HPDE6-E6E7 (cell line): ENCODE measurements around the gene R3HDM2.

ENCODE experiments used
- DNase-seq: peaks from one replicate; pipeline ENCODE4 v3.0.0; 2011; ENCODE audit warnings: missing footprints; ENCODE audit errors: extremely low spot score

Gene R3HDM2

DNA sequence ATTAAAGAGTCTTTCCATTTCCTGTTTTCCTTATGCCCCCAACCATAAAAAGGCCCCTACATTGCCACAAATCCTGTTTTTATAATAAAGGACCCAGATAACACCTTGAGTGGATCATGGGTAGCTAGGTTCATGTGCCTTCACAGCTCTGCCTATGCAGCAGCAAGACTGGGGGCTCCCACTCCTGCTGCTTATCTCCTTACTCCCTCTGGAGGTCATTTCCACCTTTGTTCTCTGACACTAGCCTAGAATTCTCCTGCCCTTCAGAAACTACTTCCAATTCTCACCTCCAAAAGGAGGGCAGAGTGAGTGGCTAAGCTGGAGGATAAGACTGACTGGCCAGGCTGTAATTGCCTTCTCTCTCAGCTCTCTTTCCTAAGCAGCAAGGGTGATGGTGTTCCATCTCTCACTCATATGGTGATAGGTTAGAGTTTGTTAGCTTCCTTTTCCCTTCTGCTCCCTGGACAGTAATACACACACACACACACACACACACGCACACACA lies 159.8 kb downstream of the R3HDM2 start:
- DNase-seq = no peak

DNA sequence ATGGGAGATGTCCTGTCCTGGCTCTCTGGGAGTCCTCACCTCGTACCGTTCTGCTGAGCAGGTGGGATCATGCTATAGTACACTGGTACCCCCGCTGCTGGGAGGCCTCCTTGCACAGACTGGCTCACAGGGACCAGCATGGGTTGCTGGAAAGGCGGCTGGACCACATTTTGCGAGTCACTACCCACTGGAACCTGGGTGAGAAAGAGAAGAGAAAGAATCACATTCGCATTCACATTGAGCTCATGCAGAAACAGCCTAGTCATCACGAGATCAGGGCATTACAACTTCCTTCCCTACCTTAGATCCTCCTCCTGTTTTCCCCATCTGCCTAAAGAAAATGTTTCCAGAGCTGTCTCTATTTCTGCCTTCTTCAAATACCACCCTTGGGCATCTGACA lies 162.6 kb downstream of the R3HDM2 start:
- no peak for DNase-seq

DNA sequence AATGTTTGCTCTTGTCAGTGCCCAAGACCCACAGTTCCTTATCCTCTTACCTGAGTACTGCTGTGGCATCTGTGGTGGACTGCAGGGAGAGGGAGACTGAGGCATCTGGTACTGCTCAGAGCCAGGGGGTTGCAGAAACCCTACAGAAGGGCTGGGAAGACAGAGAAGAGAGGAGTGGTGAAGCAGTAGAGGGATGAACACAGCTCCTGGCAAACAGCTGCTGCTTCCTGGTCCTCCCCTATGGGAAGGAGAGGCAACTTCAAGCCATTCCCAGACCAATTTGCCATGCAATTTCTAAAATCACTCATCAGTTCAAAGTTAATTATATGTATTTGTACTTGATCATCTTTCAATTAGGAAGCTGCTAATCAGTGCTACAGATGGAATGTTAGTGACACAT lies 164.2 kb downstream of the R3HDM2 start:
- no peak for DNase-seq

DNA sequence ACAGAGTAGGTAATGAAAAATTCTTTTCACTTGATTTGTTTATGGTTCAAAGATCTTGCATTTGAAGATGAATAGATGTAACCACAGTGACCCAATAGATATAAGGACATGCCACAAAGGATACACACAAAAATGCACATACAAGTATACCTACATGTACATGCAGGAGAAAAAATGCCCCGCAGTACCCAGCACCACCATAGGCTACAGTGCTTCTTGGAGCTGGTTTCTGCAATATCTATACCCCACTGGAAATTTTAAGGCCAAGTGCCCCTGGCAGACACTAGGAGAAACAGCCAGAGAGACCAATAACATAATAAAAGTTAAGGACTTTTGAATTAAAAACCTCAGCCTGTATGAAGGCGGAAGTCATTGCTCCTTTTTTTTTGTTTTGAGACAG lies 167.7 kb downstream of the R3HDM2 start:
- DNase-seq = no peak

DNA sequence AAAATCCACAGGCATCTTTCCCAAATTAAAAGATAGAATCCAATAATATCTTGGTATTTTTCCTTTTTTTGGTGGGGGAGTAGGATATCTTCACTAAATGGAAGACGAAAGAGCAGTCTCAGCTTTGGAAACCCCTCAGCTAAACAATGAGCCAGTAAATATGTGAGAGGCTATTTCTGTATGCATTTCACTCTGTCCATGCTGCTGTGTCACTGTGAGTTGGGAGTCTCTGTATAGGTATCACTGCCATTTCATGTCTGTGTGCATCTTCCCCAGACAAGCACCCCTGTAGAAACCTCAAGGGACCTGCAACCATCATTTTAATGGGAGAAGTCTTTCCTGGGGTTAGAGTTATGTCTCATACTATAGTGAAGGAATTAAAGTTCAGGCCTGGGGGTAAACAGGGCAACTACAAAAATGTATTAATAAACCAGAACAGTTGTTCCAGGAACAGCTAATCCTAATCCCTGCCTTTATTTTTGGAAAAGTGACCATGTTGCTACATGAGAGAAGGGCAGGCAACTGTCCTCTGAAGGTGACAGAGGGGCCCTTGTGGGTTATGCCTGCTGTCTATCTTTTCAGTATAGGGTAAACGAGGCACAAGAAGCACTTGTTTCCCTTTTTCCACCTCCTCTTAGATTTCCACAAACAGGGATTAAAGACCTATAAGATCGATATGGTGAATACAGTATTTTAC lies 168.6 kb downstream of the R3HDM2 start:
- DNase-seq = no peak

DNA sequence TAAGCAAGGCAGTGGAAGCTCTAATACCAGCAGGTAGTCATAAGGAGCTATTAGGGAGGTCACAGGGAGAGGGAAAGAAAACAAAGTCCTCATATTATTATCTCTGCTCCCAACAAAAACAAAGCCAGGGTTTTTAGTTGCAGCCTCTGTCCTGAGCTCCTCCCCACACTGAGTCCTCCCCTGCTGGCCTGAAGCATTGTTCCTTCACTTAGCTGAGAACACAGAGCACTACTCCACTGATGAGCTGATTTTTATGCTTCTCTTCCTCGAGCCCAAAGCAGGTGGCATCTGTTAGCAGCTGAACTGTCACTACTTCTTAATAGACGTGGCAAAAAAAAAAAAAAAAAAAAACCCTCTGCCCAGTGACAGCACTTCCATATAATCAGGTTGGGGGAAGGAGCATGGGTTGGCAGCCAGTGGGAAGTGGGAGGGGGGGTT lies 169.4 kb downstream of the R3HDM2 start:
- no peak for DNase-seq

DNA sequence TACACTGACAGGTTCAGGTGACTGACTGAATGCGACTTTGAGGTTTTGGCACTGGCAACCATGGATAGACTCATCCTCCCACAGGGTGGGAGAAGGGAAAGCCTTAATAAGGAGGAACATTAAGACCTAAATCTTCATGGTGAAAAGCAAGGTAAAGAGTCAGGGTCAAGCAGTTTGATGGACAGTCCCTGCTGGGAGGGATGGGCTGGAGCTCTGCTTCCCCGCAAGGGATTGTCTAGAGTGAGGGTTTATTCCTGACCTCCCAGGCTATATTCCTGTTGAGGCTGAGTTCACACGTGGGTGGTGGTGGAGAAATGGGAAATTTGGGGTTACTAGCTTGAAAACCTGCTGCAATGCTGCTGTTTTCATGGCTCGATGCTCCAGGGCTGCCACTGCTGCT lies 170.5 kb downstream of the R3HDM2 start:
- DNase-seq = no peak

DNA sequence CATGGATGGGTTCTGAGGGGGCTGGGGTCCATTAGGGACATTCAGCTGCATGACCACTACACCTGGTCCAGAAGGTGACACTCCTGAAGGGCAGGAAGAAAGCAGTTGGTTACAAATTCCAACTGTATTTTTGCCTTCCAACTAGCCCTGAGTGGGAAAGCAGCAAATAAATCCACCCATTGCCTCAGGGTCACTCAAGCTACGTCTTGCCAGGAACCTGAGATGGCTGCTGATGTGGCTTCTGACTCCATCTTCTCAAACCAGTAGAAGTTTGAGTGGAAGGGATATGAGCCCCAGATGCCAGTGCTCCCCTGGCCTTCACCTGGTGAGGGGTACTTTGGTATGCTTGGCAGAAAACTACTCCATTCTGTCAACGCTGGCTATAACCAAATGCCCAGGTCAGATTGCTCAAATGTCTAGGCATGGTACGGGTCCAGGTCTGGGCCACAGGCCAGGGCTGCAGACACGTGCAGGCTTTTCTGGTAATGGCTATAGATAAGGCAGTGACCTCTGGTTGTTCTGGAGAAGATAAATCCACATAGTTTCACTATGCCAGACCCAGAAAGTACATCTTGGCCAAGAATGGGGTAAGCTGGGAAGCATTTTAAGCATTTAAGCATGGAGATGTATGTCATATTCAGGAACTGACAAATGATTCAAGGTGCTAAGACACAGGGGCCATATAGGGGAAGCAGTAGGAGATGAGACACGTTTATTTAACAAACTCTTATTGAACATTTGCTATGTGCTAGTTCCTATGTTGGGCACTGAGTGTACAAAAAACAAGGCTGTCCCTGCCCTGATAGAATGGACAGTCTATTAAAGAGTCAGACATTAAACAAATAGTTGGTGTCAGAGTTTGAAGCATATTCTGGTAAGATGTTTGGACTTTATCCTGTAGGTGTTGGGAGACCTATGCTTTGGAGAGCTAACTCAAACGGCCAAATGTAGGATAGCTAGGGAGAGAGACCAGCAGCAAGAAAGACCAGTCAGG lies 171.6 kb downstream of the R3HDM2 start:
- DNase-seq = no peak

DNA sequence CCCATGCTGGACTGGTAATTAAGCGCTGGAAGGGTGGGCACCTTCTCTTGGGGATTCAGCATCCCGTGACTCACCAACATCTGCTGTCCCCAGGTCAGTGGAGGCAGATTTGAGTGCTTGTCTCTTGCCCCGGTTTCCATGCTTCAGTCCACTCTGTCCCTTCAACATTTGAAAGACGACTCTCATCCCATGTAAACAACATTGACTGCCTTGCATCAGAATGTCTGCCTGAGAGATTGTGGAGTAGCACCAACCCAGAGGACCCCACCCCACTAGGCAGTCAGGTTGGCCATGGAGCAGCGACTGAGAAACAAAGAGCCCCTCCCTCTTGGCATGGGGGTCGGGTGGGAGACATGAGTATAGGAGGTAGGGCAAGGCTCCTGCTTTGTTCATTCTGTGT lies 174.9 kb downstream of the R3HDM2 start:
- DNase-seq = no peak

DNA sequence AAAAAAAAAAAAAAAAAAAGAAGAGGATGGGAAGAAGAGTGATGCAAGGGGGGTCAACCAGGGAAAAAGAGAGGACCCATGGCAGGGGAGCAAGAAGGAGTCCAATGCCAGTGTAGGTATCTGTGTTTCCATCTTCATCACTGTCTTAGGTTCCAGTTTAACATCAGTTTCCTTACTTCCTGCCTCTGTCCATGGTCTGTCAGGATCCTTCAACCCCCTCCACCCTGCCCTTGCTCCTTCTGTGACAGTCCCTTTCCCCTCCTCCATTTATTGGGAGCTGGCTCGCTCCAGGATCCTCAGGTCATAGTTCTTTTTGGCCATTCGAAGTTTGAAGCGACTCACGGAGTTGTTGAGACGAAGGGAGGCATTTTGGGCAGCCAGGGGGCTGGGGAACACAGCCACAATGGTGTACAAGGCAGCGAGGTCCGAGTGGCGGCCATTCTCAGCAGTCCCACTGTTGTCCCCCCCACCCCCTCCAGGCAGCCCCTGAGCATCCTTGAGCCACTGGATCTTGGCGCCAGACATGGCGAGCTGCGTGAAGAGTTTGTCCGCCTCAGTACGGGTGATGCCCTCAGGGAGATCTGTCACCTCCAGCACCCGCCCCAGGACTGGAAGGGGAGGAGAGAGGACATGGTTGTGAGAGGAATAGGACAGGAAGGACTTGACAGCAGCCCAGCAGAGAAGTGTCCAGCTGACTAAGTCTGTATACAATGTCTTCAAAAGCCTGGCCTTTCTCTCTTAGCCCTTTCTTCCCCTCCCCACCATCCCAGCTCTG lies 176.2 kb downstream of the R3HDM2 start:
- no peak for DNase-seq

DNA sequence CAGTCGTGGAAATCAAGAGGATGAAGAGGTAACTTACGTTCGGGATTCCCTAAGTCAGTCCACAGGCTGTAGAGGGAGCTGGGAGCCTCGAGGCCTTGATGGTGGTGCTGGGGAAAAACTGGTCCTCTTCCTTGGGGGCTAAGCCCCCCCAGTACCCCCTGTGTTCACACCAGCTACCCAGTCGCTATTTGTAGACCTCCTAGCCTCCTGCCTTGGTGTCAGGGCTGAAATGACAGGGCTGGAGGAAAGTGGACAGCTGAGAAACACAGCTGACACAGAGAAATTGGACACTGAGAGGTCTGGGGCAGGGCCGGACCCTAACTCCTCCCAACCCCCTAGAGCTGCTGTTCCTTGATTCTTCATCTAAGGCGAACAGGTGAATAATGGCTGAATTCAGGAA lies 179.9 kb downstream of the R3HDM2 start, which contains the start of gene STAC3:
STAC3 (minus strand) TSS at position 232 of the 400 bp plus-strand sequence. CDS start 1,551 bp downstream, outside the sequence.
- no peak for DNase-seq

DNA sequence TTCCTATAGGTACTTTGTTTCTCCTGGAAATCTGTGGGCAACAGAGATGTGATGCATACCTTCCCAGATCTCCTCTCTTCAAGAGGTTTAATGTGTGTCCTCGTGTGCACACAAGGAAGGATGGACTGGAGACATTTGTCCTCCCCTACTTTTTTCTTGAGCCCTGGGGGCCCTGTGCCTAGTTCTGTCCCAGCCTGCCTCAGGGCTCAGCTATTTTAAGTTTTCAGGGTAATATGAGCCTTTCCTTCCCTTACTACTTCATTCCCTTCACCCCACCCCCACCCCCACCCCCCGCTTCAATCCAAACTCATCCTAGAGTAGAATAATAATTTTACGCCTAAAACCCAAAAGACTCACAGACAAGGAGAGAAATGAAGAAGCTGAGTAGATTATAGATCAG lies 180.3 kb downstream of the R3HDM2 start:
- no peak for DNase-seq

DNA sequence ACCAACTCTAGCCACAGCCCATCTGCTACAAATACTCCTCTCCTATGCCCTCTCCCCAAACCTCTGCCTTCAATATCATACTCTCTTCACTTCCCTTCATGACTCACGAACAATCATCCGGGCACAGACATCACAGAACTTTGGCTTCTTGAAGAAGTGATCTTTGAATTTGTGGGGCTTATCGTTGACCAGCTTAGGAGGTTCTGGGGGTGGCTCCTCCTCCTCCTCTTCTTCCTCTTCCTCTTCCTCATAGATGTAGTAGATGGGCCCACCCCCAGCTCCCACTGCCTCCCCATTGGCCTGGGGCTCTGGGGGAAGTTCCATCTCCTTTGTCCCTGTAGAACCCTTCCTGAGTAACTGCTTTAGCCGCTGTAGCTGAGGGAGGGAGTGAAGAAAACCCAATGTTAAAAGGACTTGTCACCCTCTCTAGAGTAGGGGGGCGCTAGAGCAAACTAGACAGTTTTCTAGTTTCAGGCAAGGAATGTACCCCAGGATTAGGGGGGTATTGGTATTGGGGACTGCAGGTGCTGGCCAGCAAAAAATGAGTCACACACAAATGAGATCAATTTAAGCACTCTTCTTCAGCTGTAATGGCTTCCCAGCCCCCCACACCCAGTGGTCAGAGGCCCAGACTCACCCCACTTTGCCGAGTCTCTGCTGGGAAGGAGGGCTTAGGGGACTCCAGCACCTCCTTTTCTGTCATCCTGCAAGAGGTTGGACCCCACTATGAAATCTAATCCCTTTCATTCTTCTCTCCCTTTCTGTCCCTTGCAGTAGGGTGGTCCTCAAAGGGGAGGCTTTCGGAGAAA lies 181.7 kb downstream of the R3HDM2 start:
- DNase-seq = no peak

DNA sequence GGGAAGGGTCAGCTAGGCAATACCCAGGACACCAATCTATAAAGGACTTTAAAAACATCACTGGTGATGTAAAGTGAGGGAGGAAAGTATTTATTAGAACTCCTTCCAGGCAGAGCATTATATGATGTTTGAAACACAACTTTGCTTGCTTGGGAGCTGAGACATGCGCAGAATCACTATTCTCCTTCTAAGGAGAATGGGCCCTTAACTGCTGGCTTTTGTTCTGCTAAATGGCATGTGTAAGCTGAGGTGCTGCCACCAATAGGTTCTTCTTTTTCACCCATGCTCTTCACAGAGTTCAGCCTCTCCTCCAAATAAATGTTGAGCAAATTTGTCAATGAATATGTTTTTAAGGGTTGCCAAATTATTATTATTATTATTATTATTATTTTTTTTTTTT lies 183.8 kb downstream of the R3HDM2 start:
- no peak for DNase-seq

DNA sequence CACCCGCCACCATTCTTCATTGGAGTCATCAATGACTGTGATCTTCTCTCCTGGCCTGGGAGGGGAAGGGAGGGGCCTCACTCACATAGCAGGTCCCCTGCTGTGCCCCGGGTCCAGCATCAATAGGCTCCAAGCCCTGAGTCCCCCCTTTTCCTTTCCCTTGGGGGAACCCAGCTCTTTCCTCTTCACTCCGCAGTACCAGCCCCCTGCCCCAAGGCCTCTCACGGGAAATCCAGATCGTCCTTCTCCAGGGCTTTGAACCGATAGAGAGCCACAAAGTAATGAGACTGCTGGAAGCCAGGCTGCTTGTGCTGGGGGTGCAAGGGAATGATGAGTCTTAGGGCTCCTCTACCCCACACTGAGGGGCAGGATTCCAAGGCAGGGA lies 186.5 kb downstream of the R3HDM2 start:
- no peak for DNase-seq

DNA sequence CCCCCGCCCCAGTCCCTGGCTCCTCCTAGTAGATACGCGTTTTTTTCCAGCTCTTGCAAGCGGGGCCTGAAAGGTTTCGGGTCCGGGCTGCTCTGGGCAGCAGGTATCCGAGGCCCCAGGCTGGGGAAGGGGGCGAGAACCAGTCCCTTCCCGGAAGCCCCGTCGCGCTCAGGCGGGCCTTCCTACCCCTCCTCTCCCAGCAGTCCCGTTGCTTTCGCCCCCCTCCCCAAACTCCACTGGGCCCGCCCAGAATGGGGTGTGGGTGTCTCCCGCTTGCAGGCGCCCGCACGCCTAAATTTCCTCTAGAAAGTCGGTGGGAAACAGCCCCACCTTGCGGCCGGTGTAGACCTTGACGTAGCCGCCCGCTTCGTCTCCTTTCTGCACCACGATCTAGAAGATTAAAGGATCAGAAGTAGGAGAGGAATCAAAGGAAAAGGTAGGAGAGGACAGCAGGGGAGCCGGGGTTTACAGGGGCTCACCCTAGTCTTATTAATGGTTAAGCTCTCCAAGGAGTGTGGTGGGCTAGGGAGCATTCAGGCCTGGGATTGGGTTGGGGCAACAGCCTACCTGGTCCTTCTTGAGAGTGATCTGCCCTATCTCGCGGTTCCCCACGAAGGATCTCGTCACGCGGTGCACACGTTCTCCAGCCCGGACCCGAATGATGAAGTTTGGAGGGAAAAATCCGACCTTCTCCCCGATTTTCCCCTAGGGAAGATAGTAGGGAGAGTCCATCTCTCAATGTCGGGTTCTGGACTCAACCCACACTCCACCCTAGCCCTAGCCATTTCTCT lies 187.1 kb downstream of the R3HDM2 start:
- peak; percentile 73 for DNase-seq

DNA sequence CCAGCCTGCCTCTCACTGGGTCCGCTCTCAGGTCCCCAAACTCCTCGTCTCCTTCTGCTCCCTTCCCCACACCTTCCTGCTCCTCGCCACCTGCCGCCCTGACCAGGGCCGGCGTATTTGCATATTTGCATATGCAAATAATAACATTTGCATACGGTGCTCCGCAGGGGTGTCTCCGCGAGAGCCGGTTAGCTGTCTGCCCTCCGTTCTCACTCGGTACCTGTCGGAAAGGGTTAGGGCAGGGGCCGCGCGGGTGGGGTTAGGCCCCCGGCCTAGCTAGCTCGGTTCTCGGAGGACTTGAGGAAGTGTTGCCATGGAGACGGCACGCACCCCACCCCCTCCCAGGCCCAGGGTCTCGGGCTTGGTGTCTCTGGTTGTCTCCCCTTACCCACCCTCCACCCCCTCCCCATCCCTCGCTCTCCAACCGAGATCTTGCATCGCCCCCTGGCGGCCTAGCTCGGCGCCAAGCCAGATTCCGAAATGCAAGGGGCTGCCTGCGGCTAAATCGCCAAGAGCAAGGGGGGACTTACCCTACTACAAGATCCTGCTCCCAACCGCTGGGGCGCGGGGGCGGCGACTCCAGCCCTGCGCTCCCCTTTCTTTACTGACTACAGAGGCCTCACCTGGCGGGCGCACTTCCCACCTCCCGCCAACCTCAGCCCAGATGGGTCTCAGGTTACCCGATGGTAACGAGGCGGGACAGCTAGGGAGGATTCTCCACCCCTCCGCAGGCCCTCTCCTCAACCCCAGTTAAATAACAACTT lies 188.0 kb downstream of the R3HDM2 start:
- DNase-seq = peak; percentile 73

DNA sequence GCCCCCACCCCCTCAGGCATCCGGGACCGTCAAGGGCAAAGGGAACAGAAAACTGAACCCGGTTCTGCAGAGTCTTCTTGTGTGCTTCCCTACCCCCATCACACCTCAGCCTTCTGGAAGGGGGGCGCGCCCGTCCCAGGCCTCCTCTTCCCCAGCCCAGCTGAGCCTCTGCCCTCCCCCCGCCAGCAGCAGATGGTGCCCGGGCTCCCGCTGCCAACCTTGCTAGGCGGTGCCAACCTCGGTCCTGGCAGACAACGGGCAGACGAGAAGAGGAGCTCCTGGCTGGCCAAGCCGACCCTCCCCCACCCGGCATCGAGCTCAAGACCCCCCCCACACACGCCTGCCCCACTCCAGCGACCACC lies 188.5 kb downstream of the R3HDM2 start:
- no peak for DNase-seq
